H1 (cell line): ENCODE measurements around the gene EED. TPM values are rescaled to one million over a fixed set of nuclear protein-coding genes. Genes with fewer than 3 reads are reported as not detected.

Experiments
- CTCF ChIA-PET: fragments of 300-600 bp; sonication (Branson Sonifier 250); formaldehyde crosslinking; loops from one replicate; lab custom pipeline; 2021; ENCODE audit not compliant: partially characterized antibody; lab: Charles Lee
- POLR2A ChIA-PET: fragments of 300-600 bp; sonication (Branson Sonifier 250); formaldehyde crosslinking; loops from one replicate; lab custom pipeline; 2021; ENCODE audit warnings: inconsistent platforms; ENCODE audit not compliant: partially characterized antibody; lab: Charles Lee
- DNase-seq, 2 experiments: peaks; one replicate each; pipeline versions ENCODE4 v3.0.0 to v3.0.0-alpha.2; 2010 to 2022; ENCODE audit warnings: low spot score in 2 of 2, low read depth in 1 of 2, mixed read lengths in 1 of 2
- FAIRE-seq: peaks from 2 replicates; lab custom pipeline; 2011; peaks lifted over from hg19 to GRCh38; lab: Jason Lieb, UNC
- H2AFZ ChIP-seq: 2 replicates; pipeline ENCODE4 v1.8.1; 2012; ENCODE audit warnings: low read length, inconsistent platforms
- H2AK5ac ChIP-seq: 2 replicates; pipeline ENCODE4 v1.6.1; 2013; ENCODE audit warnings: low read depth, low read length
- H2BK120ac ChIP-seq: replicated peaks from 2 replicates; pipeline ENCODE3; 2013; ENCODE audit warnings: low read depth, low read length, inconsistent platforms
- H2BK12ac ChIP-seq: 2 replicates; pipeline ENCODE4 v1.6.1; 2013; ENCODE audit warnings: low read depth, low read length
- H2BK15ac ChIP-seq: 2 replicates; pipeline ENCODE4 v1.6.1; 2013; ENCODE audit warnings: low read length
- H2BK20ac ChIP-seq: 2 replicates; pipeline ENCODE4 v1.6.1; 2013; ENCODE audit warnings: low read length
- H2BK5ac ChIP-seq: 2 replicates; pipeline ENCODE4 v1.6.1; 2013; ENCODE audit warnings: low read depth, low read length
- H3K14ac ChIP-seq: 2 replicates; pipeline ENCODE4 v1.6.1; 2013; ENCODE audit warnings: inconsistent platforms; ENCODE audit not compliant: insufficient read length
- H3K18ac ChIP-seq: 2 replicates; pipeline ENCODE4 v1.6.1; 2013; ENCODE audit warnings: low read length; ENCODE audit errors: extremely low read depth
- H3K23ac ChIP-seq: 2 replicates; pipeline ENCODE4 v1.6.1; 2013; ENCODE audit warnings: inconsistent platforms; ENCODE audit not compliant: insufficient read length
- H3K23me2 ChIP-seq: 2 replicates; pipeline ENCODE4 v1.6.1; 2013; ENCODE audit warnings: low read depth, low read length
- H3K27ac ChIP-seq: 2 replicates; pipeline ENCODE4 v1.6.1; 2011; ENCODE audit warnings: low read depth, low read length, inconsistent platforms
- H3K27me3 ChIP-seq, 4 experiments: replicated peaks in 1 of 4; 1 replicate in 1 of 4; 2 replicates in 3 of 4; pipeline versions ENCODE4 v1.6.1 to v1.8.1; 2011 to 2013; ENCODE audit warnings: low read length in 3 of 4, mild to moderate bottlenecking in 3 of 4, inconsistent platforms in 2 of 4, mixed read lengths in 2 of 4, moderate library complexity in 1 of 4; ENCODE audit not compliant: control insufficient read depth in 3 of 4, insufficient read depth in 3 of 4; ENCODE audit errors: extremely low read depth in 1 of 4
- H3K36me3 ChIP-seq, 4 experiments: 2 replicates each; pipeline versions ENCODE4 v1.6.1 to v1.8.1; 2011 to 2013; ENCODE audit warnings: mild to moderate bottlenecking in 4 of 4, low read length in 3 of 4, moderate library complexity in 2 of 4, control low read depth in 1 of 4, inconsistent platforms in 1 of 4; ENCODE audit not compliant: insufficient read depth in 4 of 4, control insufficient read depth in 2 of 4
- H3K4ac ChIP-seq: replicated peaks from 2 replicates; pipeline ENCODE3; 2013; ENCODE audit warnings: low read length, low read depth, mixed read lengths, inconsistent platforms; ENCODE audit not compliant: insufficient read length
- H3K4me1 ChIP-seq, 4 experiments: replicated peaks in 1 of 4; 1 replicate in 1 of 4; 2 replicates in 3 of 4; pipeline versions ENCODE4 v1.6.1 to v1.8.1; 2011 to 2013; ENCODE audit warnings: low read length in 3 of 4, inconsistent platforms in 2 of 4, mixed read lengths in 1 of 4; ENCODE audit not compliant: insufficient read depth in 4 of 4, control insufficient read depth in 3 of 4
- H3K4me2 ChIP-seq, 2 experiments: 2 replicates each; pipeline versions ENCODE4 v1.6.1 to v1.8.1; 2011 to 2013; ENCODE audit warnings: low read depth in 2 of 2, low read length in 2 of 2, control low read depth in 1 of 2, inconsistent platforms in 1 of 2, mild to moderate bottlenecking in 1 of 2; ENCODE audit not compliant: insufficient read depth in 1 of 2
- H3K4me3 ChIP-seq, 4 experiments: fragments of 200-600, 300-600 bp in 1 of 4; sonication (generic), shearing (Covaris generic), sonication (Bioruptor Twin) in 1 of 4; 2 replicates each; pipeline versions ENCODE4 v1.5.1 to v1.8.1; 2011 to 2016; ENCODE audit warnings: low read length in 4 of 4, low read depth in 3 of 4, control low read depth in 2 of 4, inconsistent platforms in 2 of 4, mild to moderate bottlenecking in 2 of 4, mixed read lengths in 1 of 4, moderate library complexity in 1 of 4; ENCODE audit not compliant: insufficient read depth in 2 of 4; ENCODE audit errors: extremely low read depth in 1 of 4
- H3K56ac ChIP-seq: replicated peaks from 2 replicates; pipeline ENCODE3; 2013; ENCODE audit warnings: low read depth, mild to moderate bottlenecking, mixed read lengths, low read length, inconsistent platforms; ENCODE audit not compliant: insufficient read length
- H3K79me1 ChIP-seq: 2 replicates; pipeline ENCODE4 v1.6.1; 2013; ENCODE audit warnings: low read depth, low read length, control low read depth
- H3K79me2 ChIP-seq, 2 experiments: 2 replicates each; pipeline versions ENCODE4 v1.6.1 to v1.8.1; 2012 to 2013; ENCODE audit warnings: low read length in 2 of 2, mild to moderate bottlenecking in 2 of 2, inconsistent platforms in 1 of 2; ENCODE audit not compliant: insufficient read depth in 2 of 2, control insufficient read depth in 1 of 2
- H3K9ac ChIP-seq, 4 experiments: replicated peaks in 1 of 4; 1 replicate in 1 of 4; 2 replicates in 3 of 4; pipeline versions ENCODE4 v1.6.1 to v1.8.1; 2011 to 2013; ENCODE audit warnings: low read depth in 3 of 4, low read length in 3 of 4, control low read depth in 2 of 4, mild to moderate bottlenecking in 2 of 4, moderate library complexity in 2 of 4, inconsistent platforms in 1 of 4; ENCODE audit errors: extremely low read depth in 1 of 4
- H3K9me3 ChIP-seq, 2 experiments: 2 replicates each; pipeline versions ENCODE4 v1.6.1 to v1.8.1; 2012 to 2013; ENCODE audit warnings: mild to moderate bottlenecking in 2 of 2, moderate library complexity in 2 of 2, control low read depth in 1 of 2, inconsistent platforms in 1 of 2, low read depth in 1 of 2, low read length in 1 of 2, mixed read lengths in 1 of 2; ENCODE audit not compliant: insufficient read depth in 2 of 2
- H4K20me1 ChIP-seq, 2 experiments: replicated peaks in 1 of 2; 2 replicates each; pipeline versions ENCODE3 to v1.8.1; 2011 to 2013; ENCODE audit warnings: inconsistent platforms in 2 of 2, low read length in 2 of 2, mild to moderate bottlenecking in 1 of 2; ENCODE audit not compliant: insufficient read depth in 2 of 2, control insufficient read depth in 1 of 2
- H4K5ac ChIP-seq: 2 replicates; pipeline ENCODE4 v1.6.1; 2013; ENCODE audit warnings: low read length, low read depth, mixed read lengths, inconsistent platforms; ENCODE audit not compliant: insufficient read length
- H4K8ac ChIP-seq: 2 replicates; pipeline ENCODE4 v1.8.0; 2013; ENCODE audit warnings: mild to moderate bottlenecking, moderate library complexity, low read length, inconsistent platforms; ENCODE audit not compliant: insufficient read depth; ENCODE audit errors: extremely low read depth
- H4K91ac ChIP-seq: replicated peaks from 2 replicates; pipeline ENCODE3; 2013; ENCODE audit warnings: low read length, mixed read lengths, inconsistent platforms; ENCODE audit not compliant: insufficient read length
- CBX5 ChIP-seq: fragments of 300-800, 300-1000 bp; sonication (generic); IDR thresholded peaks from 2 replicates; pipeline ENCODE4 v1.7.1; 2016; ENCODE audit warnings: antibody characterized with exemption, low read length, low read depth
- CHD2 ChIP-seq: IDR thresholded peaks from 2 replicates; pipeline ENCODE4 v1.6.1; 2012; ENCODE audit warnings: low read length, improper control_type of control experiment
- CREB1 ChIP-seq: IDR thresholded peaks from 2 replicates; pipeline ENCODE4 v1.6.1; 2012; ENCODE audit warnings: inconsistent platforms
- HDAC2 ChIP-seq, 2 experiments: fragments of 300-600 bp in 1 of 2; sonication (generic) in 1 of 2; IDR thresholded peaks; 2 replicates each; pipeline ENCODE4 v1.6.1; 2011 to 2012; ENCODE audit warnings: low read depth in 2 of 2, low read length in 2 of 2, mild to moderate bottlenecking in 2 of 2, moderate library complexity in 2 of 2, borderline replicate concordance in 1 of 2, inconsistent platforms in 1 of 2
- MAFK ChIP-seq: IDR thresholded peaks from 2 replicates; pipeline ENCODE4 v1.6.1; 2012; ENCODE audit warnings: low read depth, mild to moderate bottlenecking, improper control_type of control experiment, low read length
- NANOG ChIP-seq: IDR thresholded peaks from 2 replicates; pipeline ENCODE4 v1.6.1; 2011; ENCODE audit warnings: low read length, low read depth, mild to moderate bottlenecking, inconsistent platforms; ENCODE audit not compliant: insufficient read depth, poor library complexity, severe bottlenecking
- PHF8 ChIP-seq: fragments of 200-600 bp; sonication (generic); conservative IDR thresholded peaks from 2 replicates; pipeline ENCODE4 v1.7.1; 2012; ENCODE audit warnings: low read depth, mild to moderate bottlenecking, inconsistent platforms, low read length, moderate library complexity
- POLR2AphosphoS5 ChIP-seq: IDR thresholded peaks from 2 replicates; pipeline ENCODE4 v1.6.1; 2011; ENCODE audit warnings: low read depth, low read length
- POU5F1 ChIP-seq: IDR thresholded peaks from 2 replicates; pipeline ENCODE4 v1.6.1; 2011; ENCODE audit warnings: low read depth, mild to moderate bottlenecking, low read length, moderate library complexity
- RXRA ChIP-seq: IDR thresholded peaks from 2 replicates; pipeline ENCODE4 v1.6.1; 2011; ENCODE audit warnings: low read depth, mild to moderate bottlenecking, low read length, moderate library complexity; ENCODE audit not compliant: insufficient read depth
- SP2 ChIP-seq: IDR thresholded peaks from 2 replicates; pipeline ENCODE4 v1.6.1; 2012; ENCODE audit warnings: mild to moderate bottlenecking, low read length, inconsistent platforms
- SUZ12 ChIP-seq: fragments of 200-600 bp; sonication (generic); IDR thresholded peaks from 2 replicates; pipeline ENCODE4 v1.6.1; 2012; ENCODE audit warnings: mild to moderate bottlenecking, inconsistent platforms, low read length, moderate library complexity, mixed read lengths
- TEAD4 ChIP-seq: IDR thresholded peaks from 2 replicates; pipeline ENCODE4 v1.6.1; 2012; ENCODE audit warnings: low read depth, low read length, inconsistent platforms, mixed read lengths
- polyA plus RNA-seq, 7 experiments: library from polyadenylated mRNA; depleted of rRNA in 3 of 7; stranded (reverse) in 5 of 7; unstranded in 2 of 7; fragments of >200 nt in 5 of 7; fragments of 200-250 nt in 2 of 7; gene quantifications; 1 replicate in 5 of 7; 2 replicates in 1 of 7; 4 replicates in 1 of 7; pipeline versions ENCODE4 v1.2.1 to v1.2.3, GENCODE V29; 2011 to 2013; ENCODE audit warnings: missing spikeins in 2 of 7, mixed read lengths in 2 of 7
- total RNA-seq: library from RNA; stranded (reverse); fragmentation: NEBNext Ultra II Directional; extraction: Animal tissue kit (Norgen Biotek cat#: 25700); gene quantifications from 2 replicates; pipeline ENCODE4 v1.2.1, GENCODE V29; 2021

The EED gene
- total and polyA plus RNA-seq, 2 of the 8 experiments (the other 6 are each of a cell fraction or from before 2014, with no cell fraction given): 12.6 to 26.9 TPM

DNA sequence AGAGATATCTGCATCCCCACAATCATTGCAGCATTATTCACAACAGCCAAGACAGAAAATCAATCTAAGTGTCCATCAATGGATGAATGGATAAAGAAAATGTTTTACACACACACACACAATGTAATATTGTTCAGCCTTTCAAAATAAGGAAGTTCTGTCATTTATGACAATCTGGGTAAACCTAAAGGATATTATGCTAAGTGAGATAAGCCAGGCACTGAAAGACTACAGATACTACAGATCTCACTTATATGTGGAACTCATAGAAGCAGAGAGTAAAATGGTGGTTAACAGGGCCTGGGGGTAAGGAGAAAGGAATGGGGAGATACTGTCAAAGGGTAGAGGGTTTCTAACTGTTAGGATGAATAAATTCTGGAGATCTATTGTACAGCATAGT, 36.0 kb upstream of the EED start:
- no peak overlapping the region for H4K91ac ChIP-seq
- H2BK5ac ChIP-seq: no peak overlapping the region
- ChIA-PET POLR2A (no interaction called here), CTCF (interaction anchor here (0.8 to 1.5 kb wide), 3 partner anchors 12 to 167 kb away, joined by 3 read pairs; no protein-coding TSS in a partner anchor)
- H3K18ac ChIP-seq: no peak overlapping the region
- no peaks in the 10 kb centered on the region for H3K27me3 ChIP-seq
- no peak overlapping the region for H3K9ac ChIP-seq
- H3K4me2 ChIP-seq: no peak overlapping the region
- H3K14ac ChIP-seq: no peak overlapping the region
- H2BK20ac ChIP-seq: no peak overlapping the region
- no peak overlapping the region for H3K23ac ChIP-seq
- H2BK15ac ChIP-seq: no peak overlapping the region
- no peaks in the 10 kb centered on the region for H3K79me1 ChIP-seq
- H3K4me3 ChIP-seq: no peak overlapping the region
- no peak overlapping the region for H2BK12ac ChIP-seq
- H3K27ac ChIP-seq: no peak overlapping the region
- TF ChIP-seq POLR2AphosphoS5 (no peak), NANOG (no peak), SP2 (no peak), MAFK (no peak), CBX5 (no peak), HDAC2 (IDR thresholded peaks at IDR 0.05; ENCODE audit: borderline replicate concordance in 1 of 2, low read depth in 2 of 2, low read length in 2 of 2) (no peak), TEAD4 (no peak), CREB1 (no peak), PHF8 (no peak), RXRA (no peak), SUZ12 (no peak), POU5F1 (no peak), CHD2 (no peak)
- H3K36me3 ChIP-seq: no peaks in the 10 kb centered on the region
- no peak overlapping the region for H3K56ac ChIP-seq
- no peak overlapping the region for H4K8ac ChIP-seq
- H3K9me3 ChIP-seq: no peaks in the 10 kb centered on the region
- no peak overlapping the region for H2AFZ ChIP-seq
- H3K79me2 ChIP-seq: no peaks in the 10 kb centered on the region
- FAIRE-seq (no peak), DNase-seq (no peak)
- H3K4ac ChIP-seq: no peak overlapping the region
- H3K23me2 ChIP-seq: no peaks in the 10 kb centered on the region
- no peaks in the 10 kb centered on the region for H4K20me1 ChIP-seq
- no peak overlapping the region for H2AK5ac ChIP-seq
- no peak overlapping the region for H4K5ac ChIP-seq
- no peak overlapping the region for H2BK120ac ChIP-seq
- H3K4me1 ChIP-seq: no peaks in the 10 kb centered on the region
